Pancreas (tissue), 10 donors: Measurements from ENCODE around the gene GRAMD1A. TPM values are rescaled to one million over a fixed set of nuclear protein-coding genes. Genes with fewer than 3 reads are reported as not detected.
A peak's percentile ranks its signal among the peaks of the same experiment; 100 is the strongest.

ENCODE experiments used
- ATAC-seq, 4 donors: fragments of 200-7000 bp; cut with Tn5 transposase; one replicate each; pipeline versions ENCODE4 v1.8.0 to v1.9.1; 2020; ENCODE audit warnings: mild to moderate bottlenecking in 4 of 4, moderate library complexity in 4 of 4
- DNase-seq, 6 donors: peaks; one replicate each; pipeline ENCODE4 v3.0.0-alpha.2; 2020
- FAIRE-seq: peaks from 2 replicates; lab custom pipeline; 2012; peaks lifted over from hg19 to GRCh38; lab: Jason Lieb, UNC
- H3K27ac ChIP-seq, 4 donors: fragments of 200-600 bp; sonication (generic); 1 replicate in 3 of 4; 2 replicates in 1 of 4; pipeline versions ENCODE4 v1.5.0 to v1.8.0; 2020
- H3K27me3 ChIP-seq, 4 donors: fragments of 200-600 bp; one replicate each; pipeline ENCODE4 v1.8.0; 2021
- H3K36me3 ChIP-seq, 3 donors: fragments of 200-600 bp; sonication (generic) in 1 of 3; one replicate each; pipeline versions ENCODE4 v1.5.0 to v1.8.0; 2020 to 2021
- H3K4me1 ChIP-seq, 3 donors: fragments of 200-600 bp; one replicate each; pipeline ENCODE4 v1.8.0; 2021
- H3K4me3 ChIP-seq, 4 donors: fragments of 200-600 bp; sonication (generic) in 2 of 4; one replicate each; pipeline versions ENCODE4 v1.5.0 to v1.8.0; 2020 to 2021
- H3K9me3 ChIP-seq, 4 donors: fragments of 200-600 bp; one replicate each; pipeline ENCODE4 v1.8.0; 2021
- CTCF ChIP-seq, 4 donors: fragments of 200-600 bp; sonication (generic) in 3 of 4; IDR thresholded peaks; one replicate each; pipeline versions ENCODE4 v1.5.0 to v1.8.0; 2021; ENCODE audit warnings: antibody characterized with exemption in 4 of 4
- WGBS, 2 donors: extraction: QIAGEN DNeasy Blood & Tissue Kit; methylation state at CpG; one replicate each; pipeline ENCODE4 v1.1.7; 2013; 5-methylcytosine and 5-hydroxymethylcytosine counted together
- intact Hi-C, 3 donors: fragments of 100-400 bp; cut with DNase I; formaldehyde crosslinking; loops; one replicate each; pipeline versions ENCODE4 v1.11.1 to v1.14.2; 2022
- polyA plus RNA-seq, 2 donors: library from polyadenylated mRNA; stranded (reverse); fragments of 200-250 nt; gene quantifications; one replicate each; pipeline ENCODE4 v1.2.3, GENCODE V29; 2013
- total RNA-seq, 6 donors: library from RNA; stranded (reverse); fragmentation: NEBNext Ultra II Directional in 4 of 6; extraction: Animal tissue kit (Norgen Biotek cat#: 25700) in 4 of 6; gene quantifications; one replicate each; pipeline versions ENCODE4 v1.2.1 to v1.2.4, GENCODE V29; 2021 to 2023
- donor health status: healthy with polysubstance abuse.
- donor health status: DM: no; HTN: no; CAD: no; lungs with moderate emphysema.
- donor health status: DM: no; HTN: no; CAD: no.
- donor health status: control.
- donor health status: control.
- donor health status: Bipolar disorder and iron deficiency.
- donor health status: DM: yes; HTN: yes; CAD: no.
- donor health status: DM: no; HTN: no; CAD: no.
- donor health status: DM: no; HTN: no; CAD: no.
- donor health status: DM: yes; HTN: yes; CAD: no.

The GRAMD1A gene
- total and polyA plus RNA-seq, 8 donors = 47.3 to 137 (median 87.4) TPM

- no peaks in the 10 kb centered on the region for H3K4me1 ChIP-seq
- no peak for TF ChIP-seq CTCF (IDR thresholded peaks at IDR 0.05)
- no peaks in the 10 kb centered on the region for H3K9me3 ChIP-seq
- intact Hi-C loops = no loop called here
- peak in 2 of 6 donors; percentile 15 to 49 for DNase-seq
- H3K27ac ChIP-seq = no peak overlapping the region
- WGBS, 2 donors = 88% methylated on average over 19 to 21 of the region's 21 CpGs
- FAIRE-seq = no peak
- H3K4me3 ChIP-seq = no peak overlapping the region
- H3K27me3 ChIP-seq = no peaks in the 10 kb centered on the region
- H3K36me3 ChIP-seq = no peaks in the 10 kb centered on the region
- ATAC-seq = no peak
Measured at GRCh38 chr19:35075202-35076025, 75.3 kb downstream of the GRAMD1A start.

GRCh38 chr19:35076026-35076370, 75.9 kb downstream of the GRAMD1A start:
- WGBS, 2 donors = 85 to 92% methylated on average over 6 of the region's 6 CpGs
- intact Hi-C loops = no loop called here
- Histone ChIP-seq H3K27ac (no peak overlapping the region), H3K36me3 (no peaks in the 10 kb centered on the region), H3K27me3 (no peaks in the 10 kb centered on the region), H3K4me1 (no peaks in the 10 kb centered on the region), H3K9me3 (no peaks in the 10 kb centered on the region), H3K4me3 (no peak overlapping the region)
- DNase-seq (no peak), ATAC-seq (no peak), FAIRE-seq (no peak)
- TF ChIP-seq CTCF (IDR thresholded peaks at IDR 0.05) = no peak

Other genes starting within 250 kb of the GRAMD1A start
- 1 to 10 TPM; 2.2 to 5.2 (median 2.8) TPM for gene ZNF599, start 227.1 kb upstream of the GRAMD1A start, total RNA-seq
- 1 to 10 TPM; 3.5 to 6.8 TPM for gene ZNF599, start 227.1 kb upstream of the GRAMD1A start, polyA plus RNA-seq
- gene ZNF30, start 73.4 kb upstream of the GRAMD1A start, total RNA-seq = 1 to 10 TPM; 1.1 to 3.1 (median 2.2) TPM
- 1 to 10 TPM; 2.8 to 3.1 TPM for gene ZNF30, start 73.4 kb upstream of the GRAMD1A start, polyA plus RNA-seq
- gene ZNF792, start 36.1 kb upstream of the GRAMD1A start, total RNA-seq = 1 to 10 TPM; 1.5 to 6.4 (median 2.6) TPM
- gene ZNF792, start 36.1 kb upstream of the GRAMD1A start, polyA plus RNA-seq = 1 to 10 TPM; 1.0 to 1.6 TPM
- gene SCN1B, start 30.1 kb downstream of the GRAMD1A start, total RNA-seq = 10 to 100 TPM in 1 of 6 donors, 1 to 10 TPM in 5; 2.9 to 11.0 (median 4.4) TPM
- 10 to 100 TPM; 14.0 to 15.1 TPM for gene SCN1B, start 30.1 kb downstream of the GRAMD1A start, polyA plus RNA-seq
- gene HPN, start 41.4 kb downstream of the GRAMD1A start, total RNA-seq = 100 to 1,000 TPM in 4 of 6 donors, 10 to 100 TPM in 2; 93.0 to 146 (median 118) TPM
- 100 to 1,000 TPM; 208 to 238 TPM for gene HPN, start 41.4 kb downstream of the GRAMD1A start, polyA plus RNA-seq
- 10 to 100 TPM; 12.2 to 33.4 (median 16.7) TPM for gene FXYD3, start 115.5 kb downstream of the GRAMD1A start, total RNA-seq
- 10 to 100 TPM; 33.9 to 59.1 TPM for gene FXYD3, start 115.5 kb downstream of the GRAMD1A start, polyA plus RNA-seq
- 1 to 10 TPM in 5 of 6 donors, under 1 TPM in 1; 0.38 to 2.5 (median 1.7) TPM for gene LGI4, start 134.7 kb downstream of the GRAMD1A start, total RNA-seq
- gene LGI4, start 134.7 kb downstream of the GRAMD1A start, polyA plus RNA-seq = 10 to 100 TPM in 1 of 2 donors, 1 to 10 TPM in 1; 8.0 to 17.9 TPM
- gene FXYD1, start 138.5 kb downstream of the GRAMD1A start, total RNA-seq = 1 to 10 TPM; 2.8 to 6.8 (median 4.6) TPM
- 10 to 100 TPM in 1 of 2 donors, 1 to 10 TPM in 1; 9.3 to 16.1 TPM for gene FXYD1, start 138.5 kb downstream of the GRAMD1A start, polyA plus RNA-seq
- under 1 TPM in 1 of 6 donors, not detected in 5; 0.23 TPM for gene FXYD7, start 142.9 kb downstream of the GRAMD1A start, total RNA-seq
- under 1 TPM in 1 of 2 donors, not detected in 1; 0.61 TPM for gene FXYD7, start 142.9 kb downstream of the GRAMD1A start, polyA plus RNA-seq
- gene FXYD5, start 154.4 kb downstream of the GRAMD1A start, total RNA-seq = 10 to 100 TPM in 3 of 6 donors, 1 to 10 TPM in 3; 2.6 to 34.1 (median 9.2) TPM
- gene FXYD5, start 154.4 kb downstream of the GRAMD1A start, polyA plus RNA-seq = 100 to 1,000 TPM in 1 of 2 donors, 10 to 100 TPM in 1; 31.9 to 101 TPM
- gene FAM187B, start 228.4 kb downstream of the GRAMD1A start, total RNA-seq = not detected
- gene FAM187B, start 228.4 kb downstream of the GRAMD1A start, polyA plus RNA-seq = not detected
- gene LSR, start 248.7 kb downstream of the GRAMD1A start, total RNA-seq = 100 to 1,000 TPM in 1 of 6 donors, 10 to 100 TPM in 5; 51.6 to 103 (median 67.0) TPM
- gene LSR, start 248.7 kb downstream of the GRAMD1A start, polyA plus RNA-seq = 10 to 100 TPM; 46.1 to 67.5 TPM